Hepatocyte (in vitro differentiated cells): ENCODE measurements around the gene ATP13A3.
"Not testable (repeated sequence)": the region's sequence is repeated elsewhere in the genome, so short reads cannot be mapped to it uniquely, and the experiment has no call there.

Experiments used
- CTCF ChIP-seq: fragments of 200-600 bp; sonication (generic); IDR thresholded peaks from 2 replicates; pipeline ENCODE4 v1.5.1; 2016; ENCODE audit warnings: antibody characterized with exemption, mild to moderate bottlenecking; ENCODE audit not compliant: poor library complexity
- EZH2 ChIP-seq: fragments of 200-600 bp; sonication (generic); IDR thresholded peaks from 2 replicates; pipeline ENCODE4 v1.6.1; 2016; ENCODE audit warnings: antibody characterized with exemption, mild to moderate bottlenecking, borderline replicate concordance
- EZH2phosphoT487 ChIP-seq: fragments of 200-600 bp; sonication (generic); IDR thresholded peaks from one replicate; pipeline ENCODE4 v1.6.1; 2018; ENCODE audit warnings: antibody characterized with exemption, mild to moderate bottlenecking, low read depth, moderate library complexity; ENCODE audit not compliant: unreplicated experiment, severe bottlenecking

GRCh38 chr3:194482830-194483229 is 4.0 kb downstream of the ATP13A3 start:
- TF ChIP-seq CTCF, EZH2phosphoT487, EZH2: not testable (repeated sequence)
